ENCODE data around the gene C22orf31.

GRCh38 chr22:29030618-29031226, 30.9 kb downstream of the C22orf31 start:
- no peak for TF ChIP-seq RCOR1 (IDR thresholded peaks at IDR 0.05; ENCODE audit: low read depth, low read length)
- TF ChIP-seq CTCF (IDR thresholded peaks at IDR 0.05) = no peak
- TF ChIP-seq POLR2A (IDR thresholded peaks at IDR 0.05; ENCODE audit: low read length) = no peak
- TF ChIP-seq USF2 (IDR thresholded peaks at IDR 0.05) = no peak
- TF ChIP-seq MYC (IDR thresholded peaks at IDR 0.05; ENCODE audit: borderline replicate concordance, low read length) = no peak
- no peak for TF ChIP-seq KDM1A (IDR thresholded peaks at IDR 0.05; ENCODE audit: low read depth)
- TF ChIP-seq EP300 (IDR thresholded peaks at IDR 0.05) = peak in 1 of 2 experiments; percentile 53; a peak in 1 of 5 replicates
- no peak for TF ChIP-seq NPAS2 (CRISPR knock-in tag; IDR thresholded peaks at IDR 0.05; ENCODE audit: borderline replicate concordance)
- no peak for TF ChIP-seq HDAC2 (IDR thresholded peaks at IDR 0.05)

Measured in A549 (cell line).